ENCODE results near the gene TEX54. TPM values are rescaled to one million over a fixed set of nuclear protein-coding genes. Genes with fewer than 3 reads are reported as not detected.
A peak's percentile ranks its signal among the peaks of the same experiment; 100 is the strongest.

Gene TEX54
- total RNA-seq, result not detected
- long read RNA-seq, result 0 reads

- Histone ChIP-seq H3K4me1 (peaks cover 50% of the 10 kb centered on the region), H3K36me3 (peaks cover 45% of the 10 kb centered on the region), H3K4me3 (peak within 1 kb of the TSS; percentile 94), H3K9me3 (no peaks in the 10 kb centered on the region), H3K27me3 (ENCODE audit: low read depth) (no peaks in the 10 kb centered on the region), H3K27ac (peak within 1 kb of the TSS; percentile 96)
- ATAC-seq, result peak; percentile 5 to 32
- TF ChIP-seq CTCF (IDR thresholded peaks at IDR 0.05), result no peak
- intact Hi-C loops (cut with DNase I), result no loop called here
- DNase-seq, result peak; percentile 58
Observed at GRCh38 chr11:62832336-62833234, at the start of gene TEX54. Gene TEX54, minus strand, starts transcription at chr11:62832841.

GRCh38 chr11:62882431-62882749 is 49.7 kb upstream of the TEX54 start:
- intact Hi-C loops (cut with DNase I), result no loop called here
- H3K4me1 ChIP-seq, result peaks cover 74% of the 10 kb centered on the region

GRCh38 chr11:62881579-62882430 is 49.2 kb upstream of the TEX54 start:
- peak; percentile 95 for DNase-seq
- intact Hi-C loops (cut with DNase I), result no loop called here
- TF ChIP-seq CTCF (IDR thresholded peaks at IDR 0.05), result no peak

More at GRCh38 chr11:62882431-62882749, 49.7 kb upstream of the TEX54 start:
- Histone ChIP-seq H3K4me3 (peak overlapping the region; percentile 93), H3K27ac (peak overlapping the region; percentile 99), H3K36me3 (peaks cover 51% of the 10 kb centered on the region), H3K9me3 (no peaks in the 10 kb centered on the region), H3K27me3 (ENCODE audit: low read depth) (no peaks in the 10 kb centered on the region)
- DNase-seq (no peak), ATAC-seq (no peak)
- no peak for TF ChIP-seq CTCF (IDR thresholded peaks at IDR 0.05)

GRCh38 chr11:62880803-62881578 is 48.4 kb upstream of the TEX54 start, which contains the start of gene SLC3A2:
Gene SLC3A2, plus strand, starts transcription at chr11:62880896. Its CDS starts 128 bp downstream, at chr11:62881024.
- Histone ChIP-seq H3K4me1 (peaks cover 60% of the 10 kb centered on the region), H3K27ac (peak within 1 kb of the TSS; percentile 99)
- ATAC-seq, result peak; percentile 95 to 96

More at GRCh38 chr11:62881579-62882430, 49.2 kb upstream of the TEX54 start:
- peaks cover 46% of the 10 kb centered on the region for H3K36me3 ChIP-seq
- peak overlapping the region; percentile 93 for H3K4me3 ChIP-seq
- peaks cover 68% of the 10 kb centered on the region for H3K4me1 ChIP-seq
- H3K27me3 ChIP-seq (ENCODE audit: low read depth), result no peaks in the 10 kb centered on the region
- H3K9me3 ChIP-seq, result no peaks in the 10 kb centered on the region
- H3K27ac ChIP-seq, result peak overlapping the region; percentile 99
- peak; percentile 86 to 89 for ATAC-seq

More at GRCh38 chr11:62880803-62881578, 48.4 kb upstream of the TEX54 start, which contains the start of gene SLC3A2:
- TF ChIP-seq CTCF (IDR thresholded peaks at IDR 0.05), result peak; percentile 74
- Histone ChIP-seq H3K9me3 (no peaks in the 10 kb centered on the region), H3K4me3 (peak within 1 kb of the TSS; percentile 93), H3K27me3 (ENCODE audit: low read depth) (no peaks in the 10 kb centered on the region), H3K36me3 (peaks cover 37% of the 10 kb centered on the region)
- DNase-seq, result peak; percentile 93
- intact Hi-C loops (cut with DNase I), result no loop called here
